Endothelial cell of umbilical vein (primary cell): ENCODE data around the gene CDC42SE1. TPM values are rescaled to one million over a fixed set of nuclear protein-coding genes. Genes with fewer than 3 reads are reported as not detected.

Experiments used
- BruUV-seq: library from RNA; stranded (reverse); fragments of 400-500 nt; replicated peaks from 2 replicates; lab custom pipeline; 2021; lab: Mats Ljungman, UMichigan
- CTCF ChIA-PET: fragments of 300-600, 350-600 bp; sonication (Branson Sonifier 250); formaldehyde crosslinking; loops from one replicate; lab custom pipeline; 2021; ENCODE audit warnings: antibody characterized with exemption, inconsistent platforms; lab: Charles Lee
- POLR2A ChIA-PET: fragments of 300-600, 350-600 bp; sonication (Branson Sonifier 250); formaldehyde crosslinking; loops from one replicate; lab custom pipeline; 2021; ENCODE audit warnings: antibody characterized with exemption, inconsistent platforms; lab: Charles Lee
- DNase-seq: peaks from one replicate; pipeline ENCODE4 v3.0.0-alpha.2; 2011; ENCODE audit warnings: low read depth, low spot score
- FAIRE-seq: peaks from 2 replicates; lab custom pipeline; 2011; peaks lifted over from hg19 to GRCh38; lab: Jason Lieb, UNC
- H2AFZ ChIP-seq: 2 replicates; pipeline ENCODE4 v1.6.0; 2012; ENCODE audit warnings: low read depth, low read length, control low read depth, inconsistent platforms
- H3K27ac ChIP-seq: 2 replicates; pipeline ENCODE4 v1.5.1; 2011; ENCODE audit warnings: low read depth, mild to moderate bottlenecking, control low read depth, low read length, moderate library complexity; ENCODE audit not compliant: insufficient read depth
- H3K27me3 ChIP-seq, 2 experiments: 2 replicates each; pipeline versions ENCODE4 v1.6.0 to v1.6.1; 2011; ENCODE audit warnings: low read length in 2 of 2, mixed read lengths in 1 of 2; ENCODE audit not compliant: control insufficient read depth in 2 of 2, insufficient read depth in 2 of 2
- H3K36me3 ChIP-seq, 2 experiments: 2 replicates in 1 of 2; 3 replicates in 1 of 2; pipeline ENCODE4 v1.5.1; 2011; ENCODE audit warnings: low read length in 2 of 2, mild to moderate bottlenecking in 1 of 2, moderate library complexity in 1 of 2; ENCODE audit not compliant: control insufficient read depth in 2 of 2, insufficient read depth in 2 of 2; ENCODE audit errors: extremely low read depth in 1 of 2
- H3K4me1 ChIP-seq: 3 replicates; pipeline ENCODE4 v1.5.1; 2011; ENCODE audit warnings: mild to moderate bottlenecking, low read length; ENCODE audit not compliant: control insufficient read depth, insufficient read depth; ENCODE audit errors: extremely low read depth
- H3K4me2 ChIP-seq: 2 replicates; pipeline ENCODE4 v1.6.1; 2011; ENCODE audit warnings: low read length, control low read depth, mixed read lengths; ENCODE audit not compliant: insufficient read depth
- H3K4me3 ChIP-seq, 3 experiments: fragments of 200-600 bp in 1 of 3; sonication (generic), shearing (Covaris generic) in 1 of 3; replicated peaks in 1 of 3; 2 replicates each; pipeline ENCODE4 v1.5.1; 2011 to 2016; ENCODE audit warnings: control low read depth in 3 of 3, low read length in 3 of 3, mild to moderate bottlenecking in 2 of 3, inconsistent platforms in 1 of 3, low read depth in 1 of 3, moderate library complexity in 1 of 3; ENCODE audit not compliant: insufficient read depth in 1 of 3
- H3K79me2 ChIP-seq: 2 replicates; pipeline ENCODE4 v1.6.0; 2012; ENCODE audit warnings: low read length, inconsistent platforms; ENCODE audit not compliant: control insufficient read depth, insufficient read depth
- H3K9ac ChIP-seq: replicated peaks from 2 replicates; pipeline ENCODE3; 2011; ENCODE audit warnings: low read length, control low read depth; ENCODE audit not compliant: insufficient read depth; ENCODE audit errors: extremely low read depth
- H3K9me1 ChIP-seq: replicated peaks from 3 replicates; pipeline ENCODE4 v1.6.0; 2011; ENCODE audit warnings: mild to moderate bottlenecking, low read length; ENCODE audit not compliant: control insufficient read depth, insufficient read depth; ENCODE audit errors: extremely low read depth
- H3K9me3 ChIP-seq: replicated peaks from 2 replicates; pipeline ENCODE4 v1.5.1; 2012; ENCODE audit warnings: low read length, inconsistent platforms; ENCODE audit not compliant: control insufficient read depth, insufficient read depth
- H4K20me1 ChIP-seq: replicated peaks from 2 replicates; pipeline ENCODE3; 2011; ENCODE audit warnings: mild to moderate bottlenecking, low read length; ENCODE audit not compliant: control insufficient read depth, insufficient read depth; ENCODE audit errors: extremely low read depth
- FOS ChIP-seq: IDR thresholded peaks from 2 replicates; pipeline ENCODE4 v1.6.1; 2011; ENCODE audit warnings: mild to moderate bottlenecking, low read length, moderate library complexity, borderline replicate concordance; ENCODE audit not compliant: insufficient read depth
- GATA2 ChIP-seq: IDR thresholded peaks from 2 replicates; pipeline ENCODE4 v1.7.0; 2011; ENCODE audit warnings: low read depth, mild to moderate bottlenecking, moderate library complexity, mixed read lengths, low read length; ENCODE audit not compliant: insufficient read length, insufficient read depth
- JUN ChIP-seq: IDR thresholded peaks from 2 replicates; pipeline ENCODE4 v1.6.1; 2011; ENCODE audit warnings: borderline replicate concordance, low read depth; ENCODE audit not compliant: insufficient read length, insufficient read depth
- POLR2A ChIP-seq: IDR thresholded peaks from 2 replicates; pipeline ENCODE4 v1.6.1; 2012; ENCODE audit warnings: low read depth, mild to moderate bottlenecking, control low read depth, low read length
- dilution Hi-C: fragments of 300-500 bp; cut with MboI; formaldehyde crosslinking; loops from one replicate; pipeline ENCODE4 v1.15.0; 2019; ENCODE audit warnings: low sequenced_read_pairs; ENCODE audit not compliant: extremely low pct_ligation_motif_present
- intact Hi-C: fragments of 100-400 bp; cut with micrococcal nuclease; formaldehyde crosslinking; loops from one replicate; pipeline ENCODE4 v1.10.0; 2022
- polyA plus RNA-seq, 4 experiments: library from polyadenylated mRNA; depleted of rRNA in 3 of 4; stranded (reverse) in 3 of 4; unstranded in 1 of 4; fragments of >200 nt; gene quantifications; 2 replicates each; pipeline versions ENCODE4 v1.2.1 to v1.2.3, GENCODE V29; 2011 to 2012; ENCODE audit warnings: missing spikeins in 1 of 4
- total RNA-seq: library from RNA; stranded (reverse); gene quantifications from 2 replicates; pipeline ENCODE4 v1.2.3, GENCODE V29; 2021
- TF ChIP-seq, protein P1 (sequence below): IDR thresholded peaks from 2 replicates; pipeline ENCODE4 v1.6.1; 2011; ENCODE audit not compliant: insufficient read depth, insufficient read length

Gene CDC42SE1
- total and polyA plus RNA-seq, 2 donors (not counting 3 experiments of a cell fraction or from before 2014, with no cell fraction given): 59.6 to 85.9 TPM

DNA sequence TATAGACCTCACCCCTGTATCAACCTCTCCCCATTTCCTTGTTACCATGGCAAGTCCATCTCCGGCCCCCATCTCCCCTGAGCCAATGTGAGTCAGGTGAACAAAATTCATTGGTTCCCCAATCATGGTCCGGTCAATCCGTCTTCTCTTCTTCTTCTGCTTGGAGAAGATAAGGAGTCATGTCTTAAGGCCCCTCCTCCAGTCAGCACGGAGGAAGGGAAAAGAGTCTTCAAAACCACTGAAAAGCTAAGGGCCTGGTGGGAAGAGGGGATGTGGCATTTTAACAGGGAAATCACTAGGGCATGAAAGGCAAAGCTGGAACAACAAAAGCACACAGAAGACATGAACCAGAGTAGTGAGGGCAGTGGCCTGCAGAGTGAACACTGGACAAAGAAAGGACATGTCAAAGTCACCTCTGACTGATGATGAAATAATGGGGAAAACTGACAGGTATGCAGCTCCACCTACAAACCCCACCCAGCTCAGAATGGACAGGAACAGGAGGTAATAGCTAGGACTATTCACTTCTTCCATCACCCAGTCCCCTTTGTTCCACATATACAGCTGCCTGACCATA is 4.4 kb downstream of the CDC42SE1 start:
- TF ChIP-seq, protein P1, sequence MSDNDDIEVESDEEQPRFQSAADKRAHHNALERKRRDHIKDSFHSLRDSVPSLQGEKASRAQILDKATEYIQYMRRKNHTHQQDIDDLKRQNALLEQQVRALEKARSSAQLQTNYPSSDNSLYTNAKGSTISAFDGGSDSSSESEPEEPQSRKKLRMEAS: no peak
- TF ChIP-seq FOS: no peak
- no peak for TF ChIP-seq GATA2
- no peak for TF ChIP-seq JUN
- no peak for TF ChIP-seq POLR2A
- Histone ChIP-seq H3K9me1 (no peaks in the 10 kb centered on the region), H3K9me3 (no peaks in the 10 kb centered on the region), H3K4me1 (peaks cover 20% of the 10 kb centered on the region), H4K20me1 (peaks cover 9% of the 10 kb centered on the region), H3K27me3 (no peaks in the 10 kb centered on the region), H3K36me3 (peaks cover 32 to 37% of the 10 kb centered on the region in 2 experiments), H3K9ac (no peak overlapping the region), H3K4me3 (no peak overlapping the region), H3K27ac (no peak overlapping the region), H2AFZ (no peak overlapping the region), H3K79me2 (peaks cover 53% of the 10 kb centered on the region), H3K4me2 (no peak overlapping the region)
- intact Hi-C loops (no loop called here), dilution Hi-C loops (no loop called here)
- FAIRE-seq (no peak), DNase-seq (no peak)
- CTCF ChIA-PET: no interaction called here
- BruUV-seq: no TSS peak
- POLR2A ChIA-PET: no interaction called here

DNA sequence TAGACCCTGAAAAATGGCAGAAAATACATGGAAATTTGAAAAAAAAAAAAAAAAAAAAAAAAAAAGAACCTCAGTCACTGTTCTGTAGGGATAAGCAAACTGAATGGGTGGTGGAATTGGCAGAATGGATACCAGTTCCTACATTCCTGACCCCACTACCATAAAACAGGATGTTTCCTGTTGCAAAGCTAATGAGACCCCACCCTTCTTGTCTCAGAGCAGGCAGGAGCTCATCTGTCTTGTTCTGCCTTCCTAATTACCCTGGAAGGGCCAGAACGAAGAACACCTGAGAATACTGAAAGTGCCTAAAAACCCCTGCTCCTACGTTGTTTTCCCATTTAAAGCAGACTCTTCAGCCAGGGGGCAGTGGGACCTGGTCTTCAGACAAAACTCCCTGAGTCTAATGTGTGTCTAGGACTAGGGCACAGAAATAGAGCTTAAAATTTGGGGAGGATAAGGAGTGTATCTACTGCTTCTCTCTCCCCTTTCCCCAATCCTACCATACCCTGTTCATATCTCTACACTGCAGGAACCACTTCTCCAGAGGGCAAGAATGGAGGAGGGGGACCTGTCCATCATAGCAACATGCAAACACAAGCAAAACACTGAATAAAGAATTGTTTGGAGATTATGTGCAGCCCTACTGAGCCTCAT is 7.9 kb downstream of the CDC42SE1 start:
- H3K4me1 ChIP-seq: peaks cover 12% of the 10 kb centered on the region
- no peaks in the 10 kb centered on the region for H3K27me3 ChIP-seq
- TF ChIP-seq POLR2A (peak; percentile 46), FOS (no peak)
- H3K27ac ChIP-seq: no peak overlapping the region
- TSS peak; percentile 11 for BruUV-seq
- DNase-seq (no peak), FAIRE-seq (no peak)
- POLR2A ChIA-PET: no interaction called here
- H3K4me3 ChIP-seq: no peak overlapping the region
- H3K9ac ChIP-seq: no peak overlapping the region
- H3K4me2 ChIP-seq: no peak overlapping the region
- intact Hi-C loops: no loop called here
- peaks cover 7% of the 10 kb centered on the region for H4K20me1 ChIP-seq
- CTCF ChIA-PET: interaction anchor here (0.7 to 1.4 kb wide), 5 partner anchors 7 to 151 kb away, joined by 3 to 5 read pairs (median 3); partner anchors contain the start of genes CDC42SE1 and MINDY1
- peaks cover 27 to 34% of the 10 kb centered on the region in 2 experiments for H3K36me3 ChIP-seq
- peaks cover 18% of the 10 kb centered on the region for H3K79me2 ChIP-seq
- dilution Hi-C loops: no loop called here
- no peak overlapping the region for H2AFZ ChIP-seq
- no peaks in the 10 kb centered on the region for H3K9me3 ChIP-seq
- no peaks in the 10 kb centered on the region for H3K9me1 ChIP-seq
